AG09319 (cell line): ENCODE data around the gene TSC22D3.

ENCODE experiments used
- DNase-seq: peaks from one replicate; pipeline ENCODE4 v3.0.0-alpha.2; 2010; ENCODE audit warnings: low read depth; ENCODE audit errors: extremely low read depth
- TF ChIP-seq, protein P1 (sequence below): IDR thresholded peaks from 2 replicates; pipeline ENCODE4 v1.5.1; 2011; ENCODE audit warnings: low read depth, mild to moderate bottlenecking, inconsistent platforms, low read length, moderate library complexity

Gene TSC22D3

DNA sequence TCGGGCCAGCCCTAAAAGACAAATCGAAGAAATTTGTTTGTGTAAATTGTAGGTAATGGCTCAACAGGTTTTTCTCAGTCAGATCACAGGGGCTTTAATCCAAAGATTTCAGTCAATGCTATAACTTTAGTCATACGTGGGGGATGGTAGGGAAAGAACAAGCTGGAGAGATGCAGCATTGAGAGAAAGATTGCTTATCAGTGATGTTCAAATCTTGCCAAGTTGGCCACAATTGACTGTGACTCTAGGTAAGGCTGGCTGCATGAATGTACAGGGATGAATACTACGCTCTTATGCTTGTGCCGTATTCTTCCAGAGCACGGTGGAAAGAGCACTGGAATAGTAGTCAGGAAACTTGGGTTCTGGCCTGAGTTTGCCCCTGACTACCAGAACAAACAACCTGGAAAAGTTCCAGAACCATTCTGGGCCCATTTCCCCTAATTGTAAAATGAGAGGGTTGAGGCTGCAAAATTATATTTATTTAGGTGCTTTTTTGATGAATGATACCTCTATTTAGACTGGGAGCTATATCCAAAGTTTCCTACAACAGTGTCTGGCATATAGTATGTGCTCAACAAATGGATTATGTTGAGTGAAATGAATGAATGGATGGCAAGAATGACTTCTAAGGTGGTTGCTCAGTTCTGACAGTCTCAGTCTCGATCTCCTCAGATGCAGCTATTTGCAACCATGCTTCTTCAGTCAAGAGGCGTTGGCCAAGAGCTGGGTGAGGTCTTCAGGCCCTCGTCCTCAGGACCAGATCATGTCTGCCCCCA, 44.4 kb downstream of the TSC22D3 start:
- TF ChIP-seq, protein P1, sequence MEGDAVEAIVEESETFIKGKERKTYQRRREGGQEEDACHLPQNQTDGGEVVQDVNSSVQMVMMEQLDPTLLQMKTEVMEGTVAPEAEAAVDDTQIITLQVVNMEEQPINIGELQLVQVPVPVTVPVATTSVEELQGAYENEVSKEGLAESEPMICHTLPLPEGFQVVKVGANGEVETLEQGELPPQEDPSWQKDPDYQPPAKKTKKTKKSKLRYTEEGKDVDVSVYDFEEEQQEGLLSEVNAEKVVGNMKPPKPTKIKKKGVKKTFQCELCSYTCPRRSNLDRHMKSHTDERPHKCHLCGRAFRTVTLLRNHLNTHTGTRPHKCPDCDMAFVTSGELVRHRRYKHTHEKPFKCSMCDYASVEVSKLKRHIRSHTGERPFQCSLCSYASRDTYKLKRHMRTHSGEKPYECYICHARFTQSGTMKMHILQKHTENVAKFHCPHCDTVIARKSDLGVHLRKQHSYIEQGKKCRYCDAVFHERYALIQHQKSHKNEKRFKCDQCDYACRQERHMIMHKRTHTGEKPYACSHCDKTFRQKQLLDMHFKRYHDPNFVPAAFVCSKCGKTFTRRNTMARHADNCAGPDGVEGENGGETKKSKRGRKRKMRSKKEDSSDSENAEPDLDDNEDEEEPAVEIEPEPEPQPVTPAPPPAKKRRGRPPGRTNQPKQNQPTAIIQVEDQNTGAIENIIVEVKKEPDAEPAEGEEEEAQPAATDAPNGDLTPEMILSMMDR: no peak
- no peak for DNase-seq

DNA sequence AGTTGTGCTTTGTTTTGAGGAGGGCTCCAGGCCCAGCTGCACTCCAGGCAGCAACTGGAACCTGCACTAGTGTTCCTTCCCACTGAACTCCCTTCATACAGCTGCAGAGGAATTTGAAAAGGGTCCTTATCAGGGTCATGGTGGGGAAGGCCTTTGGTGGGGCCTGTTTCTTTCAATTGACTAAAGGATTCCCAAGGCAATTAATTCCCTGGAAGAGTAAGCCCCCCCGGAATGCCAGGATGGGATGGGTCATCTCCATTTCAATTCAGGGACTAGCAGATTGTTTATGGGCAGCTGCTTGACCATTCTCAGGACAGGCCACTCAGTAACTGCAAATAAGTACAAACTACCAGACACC, 45.3 kb downstream of the TSC22D3 start:
- TF ChIP-seq, protein P1: no peak
- DNase-seq: no peak

DNA sequence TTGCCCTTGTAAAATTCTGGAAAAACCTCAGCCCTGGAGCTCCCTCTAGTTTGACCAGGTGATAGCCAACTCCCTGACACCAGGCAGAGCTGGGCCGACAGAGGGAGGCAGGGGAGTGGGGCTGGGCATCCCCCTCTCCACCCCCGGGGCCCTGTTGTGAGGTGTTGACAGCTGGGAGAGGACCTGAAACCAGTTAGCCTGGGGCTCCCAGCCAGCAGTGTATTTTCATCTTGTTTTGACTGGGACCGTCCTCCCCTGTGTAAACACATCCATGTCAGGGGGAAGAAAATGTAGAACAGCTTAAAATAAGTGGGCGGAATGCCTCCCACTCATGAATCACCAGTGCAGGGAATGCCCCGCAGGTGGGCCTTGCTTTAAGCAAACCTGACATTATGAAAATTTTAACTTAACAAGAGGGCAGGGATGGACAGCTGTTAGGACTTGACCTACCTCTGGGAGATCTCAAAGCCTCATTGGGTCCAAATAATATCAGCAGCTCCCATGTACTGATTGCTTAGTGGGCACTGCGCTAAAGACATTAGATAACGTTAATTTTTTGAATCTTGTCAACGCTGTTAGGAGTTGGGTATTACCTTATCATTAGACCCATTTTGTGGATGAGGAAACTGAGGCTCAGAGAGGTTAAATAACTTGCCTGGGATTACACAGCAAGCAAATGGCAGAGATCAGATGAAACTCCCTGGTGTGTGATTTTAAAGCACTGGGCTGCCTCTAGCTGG, 45.9 kb downstream of the TSC22D3 start:
- no peak for DNase-seq
- TF ChIP-seq, protein P1: no peak

DNA sequence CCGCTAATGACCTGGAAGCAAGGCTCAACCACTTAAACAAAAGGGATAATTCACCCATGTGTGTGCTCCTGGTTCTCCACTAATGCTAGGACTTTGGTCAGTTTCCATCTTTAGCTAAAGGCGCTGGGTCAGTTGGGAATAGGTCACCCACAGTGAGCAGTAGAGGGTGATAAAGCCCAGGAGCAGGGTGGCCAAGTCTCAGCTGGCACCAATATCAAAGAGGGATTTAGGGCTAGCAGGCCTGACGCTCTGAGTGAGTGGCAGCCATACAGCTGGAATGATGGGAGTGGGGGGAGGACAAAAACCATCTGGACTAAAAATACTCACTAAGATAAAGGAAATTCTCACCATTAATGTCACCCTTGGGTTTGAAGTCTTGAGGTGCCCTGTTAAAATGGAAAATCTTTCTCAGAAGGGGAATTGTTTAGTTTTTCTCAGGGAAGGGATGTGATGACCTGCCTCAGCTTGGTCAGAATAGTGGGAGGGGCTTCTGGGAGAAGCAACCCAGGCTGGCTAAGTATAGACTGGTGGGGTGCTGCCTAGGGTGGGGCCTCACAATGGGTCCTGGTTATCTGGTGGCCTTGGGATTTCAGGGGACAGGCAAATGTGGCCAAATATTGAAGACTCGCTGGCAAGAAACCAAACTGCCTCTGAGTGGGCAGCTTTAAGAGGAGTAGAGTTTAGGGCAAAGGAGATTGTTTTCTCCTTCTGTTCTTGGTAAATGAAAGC, 47.1 kb downstream of the TSC22D3 start:
- TF ChIP-seq, protein P1: no peak
- DNase-seq: no peak

DNA sequence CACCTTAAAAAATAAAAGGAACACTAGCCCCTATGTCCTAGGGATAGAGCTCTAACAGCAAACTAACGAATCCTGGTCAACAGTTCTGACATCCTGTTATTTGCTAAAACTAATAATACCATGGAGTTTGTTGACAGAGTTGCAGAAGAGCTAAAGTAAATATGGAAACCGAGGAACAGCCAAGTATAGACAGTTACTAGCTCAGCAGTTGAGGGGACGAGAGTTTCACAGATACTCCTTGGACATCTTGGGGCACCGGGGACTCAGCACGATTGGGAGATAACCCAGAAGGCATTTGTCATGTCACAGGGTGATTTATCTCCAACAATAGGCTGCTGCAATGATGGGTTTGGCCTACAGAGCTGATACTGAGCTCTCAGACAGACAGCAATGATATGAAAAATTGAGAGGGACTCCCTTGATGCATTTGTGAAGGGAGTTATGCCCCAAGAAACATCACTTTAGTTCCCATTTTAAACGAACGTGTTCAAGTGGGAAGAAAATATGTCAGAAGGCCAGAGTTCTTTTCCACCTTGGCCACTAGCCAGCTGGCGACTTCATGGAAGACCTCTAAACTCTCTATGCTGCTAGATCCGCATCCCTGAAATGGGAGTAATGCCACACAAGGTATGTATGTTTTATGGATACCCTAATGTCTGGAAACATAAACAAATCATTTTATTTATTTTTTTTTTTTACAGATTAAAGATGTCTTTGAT, 48.6 kb downstream of the TSC22D3 start:
- TF ChIP-seq, protein P1: no peak
- no peak for DNase-seq

DNA sequence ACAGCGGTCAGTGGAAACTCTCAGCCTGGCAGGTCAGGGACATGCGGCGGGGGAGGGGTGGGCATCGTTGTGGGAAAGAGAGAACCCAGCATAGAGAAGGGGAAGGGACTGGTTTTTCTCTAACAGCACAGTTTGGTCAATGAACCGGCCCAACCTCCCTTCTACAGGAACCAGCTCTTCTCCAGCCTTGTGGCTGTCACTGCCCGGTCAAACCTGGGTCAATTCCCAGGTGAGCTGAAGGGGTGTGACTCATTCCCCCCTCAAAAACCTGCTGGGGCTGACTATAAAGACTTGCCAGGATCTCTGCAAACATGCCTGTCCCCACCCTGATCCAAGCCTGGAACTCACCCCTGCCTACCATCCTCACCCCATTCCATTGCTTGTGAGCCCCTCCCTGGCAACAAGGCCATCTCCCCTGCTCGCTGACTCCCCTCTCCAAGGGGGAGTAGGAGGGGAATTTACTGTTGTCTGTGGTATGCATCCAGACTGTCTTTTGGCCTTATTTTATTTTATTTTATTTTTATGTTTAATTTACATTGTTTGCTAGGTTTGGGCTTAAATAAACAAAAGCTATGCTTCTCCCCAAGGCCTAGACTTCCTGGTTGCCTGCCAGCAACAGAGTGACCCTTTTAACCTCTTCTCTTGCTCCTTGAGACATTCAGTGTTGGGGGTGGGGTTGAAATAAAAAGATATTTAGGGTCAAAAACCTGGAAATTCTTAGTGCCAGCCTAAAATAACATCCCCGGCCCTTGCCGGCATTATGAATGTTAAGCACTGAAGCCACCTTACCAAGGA, 49.6 kb downstream of the TSC22D3 start:
- TF ChIP-seq, protein P1: no peak
- no peak for DNase-seq
